GM15510 (cell line): ENCODE measurements around the gene PHOX2B.

ENCODE experiments used
- POLR2A ChIP-seq: IDR thresholded peaks from 3 replicates; pipeline ENCODE4 v1.6.1; 2011; ENCODE audit warnings: borderline replicate concordance; ENCODE audit not compliant: insufficient read length; ENCODE audit errors: extremely low read depth

The PHOX2B gene

DNA sequence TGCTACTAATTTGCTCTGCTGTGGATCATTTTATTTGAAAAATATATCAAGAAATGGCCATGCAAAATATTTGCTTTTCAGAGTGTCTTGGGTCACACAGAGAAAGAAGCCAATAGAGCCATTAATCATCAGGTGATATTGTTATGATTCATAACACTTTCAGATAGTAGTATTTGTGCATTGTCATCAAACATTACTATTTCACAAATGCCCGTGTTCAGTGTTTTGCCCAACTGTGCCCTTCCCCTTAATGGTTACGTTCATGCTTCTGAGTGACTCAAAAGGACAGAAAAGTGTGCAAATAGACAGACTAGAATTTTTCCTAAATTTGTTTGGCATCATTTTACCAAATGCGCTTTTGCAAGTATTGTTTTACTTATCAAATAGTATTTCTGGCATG, 46.5 kb downstream of the PHOX2B start:
- TF ChIP-seq POLR2A, result no peak

DNA sequence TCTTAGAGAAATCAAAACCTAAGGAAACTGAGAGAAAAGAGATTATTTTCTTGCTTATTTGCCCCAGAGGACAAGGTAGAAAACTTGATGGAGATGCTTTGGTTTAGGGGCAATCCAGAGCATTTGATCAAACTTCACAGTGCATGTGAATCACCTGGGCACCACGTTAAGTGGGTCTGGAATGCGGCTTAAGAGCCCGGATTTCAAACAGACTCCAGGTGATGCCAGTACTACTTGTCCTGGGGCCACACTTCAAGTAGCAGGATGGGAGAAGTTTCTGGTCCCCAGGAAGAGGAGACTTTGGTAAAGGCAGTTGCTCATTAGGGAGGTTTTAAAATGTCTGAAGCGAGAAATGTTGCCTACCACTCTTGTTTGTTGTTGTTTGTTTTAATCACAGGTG, 51.8 kb downstream of the PHOX2B start:
- TF ChIP-seq POLR2A, result no peak

DNA sequence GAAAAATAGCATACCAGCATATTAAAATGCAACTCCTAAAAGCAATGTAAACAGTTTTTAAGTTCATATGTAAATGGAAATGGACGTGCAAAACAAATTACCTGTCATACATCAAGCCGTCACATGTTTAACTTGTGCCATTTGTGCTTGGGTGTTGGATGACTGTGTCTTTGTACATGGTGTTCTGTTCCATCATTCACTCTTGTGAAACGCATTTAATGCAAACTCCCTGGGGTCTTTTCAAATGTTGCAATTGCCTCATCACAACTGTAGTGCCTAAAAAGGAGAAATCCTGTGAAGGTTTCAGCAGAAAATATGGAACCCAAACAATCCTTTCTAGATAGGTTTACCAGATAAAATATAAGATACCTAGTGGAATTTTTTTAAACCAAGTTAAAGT, 52.4 kb downstream of the PHOX2B start:
- no peak for TF ChIP-seq POLR2A
